Retinal pigment epithelial cell (primary cell): ENCODE measurements around the gene GKN1.

ENCODE experiments used
- DNase-seq: peaks from one replicate; pipeline ENCODE4 v3.0.0-alpha.2; 2010; ENCODE audit warnings: low read depth
- H3K4me3 ChIP-seq: 2 replicates; pipeline ENCODE4 v1.5.1; 2011; ENCODE audit warnings: mild to moderate bottlenecking, low read length, control low read depth, moderate library complexity
- CTCF ChIP-seq: conservative IDR thresholded peaks from 2 replicates; pipeline ENCODE4 v1.5.1; 2011; ENCODE audit warnings: low read depth, low read length, control low read depth, inconsistent platforms

Gene GKN1

GRCh38 chr2:68959001-68959400 is 15.4 kb upstream of the GKN1 start:
- TF ChIP-seq CTCF = no peak
- no peak for DNase-seq
- H3K4me3 ChIP-seq = no peak overlapping the region

GRCh38 chr2:68961380-68961779 is 13.1 kb upstream of the GKN1 start:
- no peak for DNase-seq
- H3K4me3 ChIP-seq = no peak overlapping the region
- TF ChIP-seq CTCF = no peak

- DNase-seq = no peak
- no peak overlapping the region for H3K4me3 ChIP-seq
- TF ChIP-seq CTCF = no peak
Observed at GRCh38 chr2:68964282-68964681, 10.2 kb upstream of the GKN1 start.

GRCh38 chr2:68968221-68968620 is 6.2 kb upstream of the GKN1 start:
- H3K4me3 ChIP-seq = no peak overlapping the region
- no peak for TF ChIP-seq CTCF
- no peak for DNase-seq

- H3K4me3 ChIP-seq = no peak overlapping the region
- no peak for DNase-seq
- TF ChIP-seq CTCF = no peak
Observed at GRCh38 chr2:68969736-68970490, 4.5 kb upstream of the GKN1 start.

DNA sequence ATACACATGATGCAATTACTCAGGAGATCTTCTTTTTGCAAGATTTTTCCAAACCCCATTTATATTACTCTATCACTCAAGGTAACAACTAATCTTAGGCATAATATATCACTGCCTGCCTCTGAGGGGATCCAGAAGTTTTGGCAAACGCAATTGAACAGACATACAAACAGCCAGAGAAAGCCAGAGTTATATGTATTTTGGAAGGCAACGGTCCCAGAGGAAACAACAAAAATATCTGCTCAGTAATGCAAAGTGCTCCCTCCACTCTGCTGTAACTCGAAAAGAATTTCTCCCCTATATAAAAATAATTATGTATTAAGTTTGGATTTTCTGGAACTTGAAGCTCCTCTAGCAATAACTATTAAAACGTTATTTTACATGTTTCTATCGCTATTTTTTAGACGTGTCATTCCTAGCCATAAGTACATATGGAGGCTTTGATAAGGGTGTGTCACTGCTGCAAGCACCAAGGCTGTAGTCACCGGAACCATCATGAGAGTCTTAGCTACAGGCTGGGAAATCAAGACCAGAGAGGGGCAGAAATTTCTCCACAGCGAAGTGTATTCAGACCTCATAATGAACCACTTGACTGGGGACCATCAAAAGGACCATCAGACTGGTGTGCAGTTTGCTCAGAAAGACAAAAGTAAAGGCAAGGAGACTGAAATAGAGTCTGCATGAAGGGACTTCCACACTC is 3.7 kb upstream of the GKN1 start:
- H3K4me3 ChIP-seq = no peak overlapping the region
- DNase-seq = no peak
- no peak for TF ChIP-seq CTCF

DNA sequence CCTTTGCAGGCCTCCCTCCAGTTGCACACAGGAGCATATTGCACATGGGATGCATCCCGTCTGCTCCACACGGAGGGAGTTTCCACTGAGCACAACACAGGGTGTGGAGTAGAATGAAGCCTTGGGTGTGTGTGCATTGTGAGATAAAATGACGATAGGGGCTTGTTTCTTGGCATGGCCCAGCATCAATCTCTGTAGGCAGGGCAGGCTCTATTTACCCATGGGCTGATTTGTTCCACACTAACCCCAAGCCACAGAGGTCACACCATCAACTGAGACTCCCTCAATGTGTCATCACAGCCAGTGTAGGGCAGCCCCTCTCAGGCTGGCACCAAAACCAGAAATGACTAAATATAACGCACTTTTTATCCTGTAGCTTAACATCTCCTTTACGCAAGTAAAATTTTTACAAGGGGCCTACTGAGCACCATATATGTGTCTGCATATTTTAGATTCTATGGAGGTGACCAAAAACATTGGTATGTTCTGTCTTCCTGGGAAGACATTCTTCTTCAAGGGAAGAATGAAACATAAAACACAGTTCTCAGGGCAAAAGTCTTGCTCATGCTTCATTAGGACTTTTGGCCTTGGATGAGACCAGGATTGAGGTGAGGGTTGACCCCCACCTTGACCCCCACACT is 2.7 kb upstream of the GKN1 start:
- DNase-seq = peak; percentile 91

More for the DNA sequence above, 2.7 kb upstream of the GKN1 start:
- H3K4me3 ChIP-seq = no peak overlapping the region
- no peak for TF ChIP-seq CTCF
